A204.1 (cell line): ENCODE measurements around the gene PDIA2.

ENCODE experiments used
- FAIRE-seq: peaks from 2 replicates; lab custom pipeline; 2012; peaks lifted over from hg19 to GRCh38; lab: Jason Lieb, UNC

PDIA2 gene

GRCh38 chr16:280552-280951 lies 2.4 kb upstream of the PDIA2 start, which contains the start of gene ARHGDIG:
Gene ARHGDIG (plus strand): TSS chr16:280591. CDS start chr16:280681, 90 bp downstream.
- FAIRE-seq, result no peak

- no peak for FAIRE-seq
Observed at GRCh38 chr16:280991-281659, 1.8 kb upstream of the PDIA2 start.

- no peak for FAIRE-seq
Observed at GRCh38 chr16:281660-282255, 1.2 kb upstream of the PDIA2 start.

- FAIRE-seq, result no peak
Observed at GRCh38 chr16:282491-282890, 473 bp upstream of the PDIA2 start.

- no peak for FAIRE-seq
Observed at GRCh38 chr16:284204-285120, 1.5 kb downstream of the PDIA2 start.

- FAIRE-seq, result no peak
Observed at GRCh38 chr16:285146-286055, 2.4 kb downstream of the PDIA2 start.

GRCh38 chr16:286491-287297 lies 3.7 kb downstream of the PDIA2 start:
- no peak for FAIRE-seq

GRCh38 chr16:287298-287811 lies 4.4 kb downstream of the PDIA2 start:
- FAIRE-seq, result no peak

GRCh38 chr16:287981-288920 lies 5.3 kb downstream of the PDIA2 start:
- no peak for FAIRE-seq

GRCh38 chr16:289395-289997 lies 6.5 kb downstream of the PDIA2 start:
- FAIRE-seq, result no peak

- FAIRE-seq, result no peak
Observed at GRCh38 chr16:290015-290680, 7.2 kb downstream of the PDIA2 start.

- no peak for FAIRE-seq
Observed at GRCh38 chr16:290681-291405, 7.9 kb downstream of the PDIA2 start.

GRCh38 chr16:291539-291938 lies 8.6 kb downstream of the PDIA2 start:
- no peak for FAIRE-seq

- no peak for FAIRE-seq
Observed at GRCh38 chr16:293043-293775, 10.2 kb downstream of the PDIA2 start.

- no peak for FAIRE-seq
Observed at GRCh38 chr16:296276-296675, 13.3 kb downstream of the PDIA2 start.

GRCh38 chr16:296806-297510 lies 14.0 kb downstream of the PDIA2 start:
- FAIRE-seq, result no peak

GRCh38 chr16:297832-298231 lies 14.9 kb downstream of the PDIA2 start:
- FAIRE-seq, result no peak
